NT2/D1 (cell line): Measurements from ENCODE around the gene PARP14.

Experiments
- SUZ12 ChIP-seq: IDR thresholded peaks from 2 replicates; pipeline ENCODE4 v1.6.1; 2011; ENCODE audit not compliant: insufficient read length, insufficient read depth; ENCODE audit errors: extremely low read depth
- YY1 ChIP-seq: IDR thresholded peaks from 2 replicates; pipeline ENCODE4 v1.6.1; 2011; ENCODE audit not compliant: insufficient read length, insufficient read depth
- ZNF274 ChIP-seq: IDR thresholded peaks from 2 replicates; pipeline ENCODE4 v1.6.1; 2011; ENCODE audit warnings: mild to moderate bottlenecking, low read depth, low read length

GRCh38 chr3:122677216-122677615, 3.4 kb upstream of the PARP14 start:
- no peak for TF ChIP-seq SUZ12
- no peak for TF ChIP-seq ZNF274
- no peak for TF ChIP-seq YY1
